CD14-positive monocyte (primary cell): ENCODE measurements around the gene ITPR2. TPM values are rescaled to one million over a fixed set of nuclear protein-coding genes. Genes with fewer than 3 reads are reported as not detected.

ENCODE experiments used
- DNase-seq, 3 donors: peaks; one replicate each; pipeline ENCODE4 v3.0.0-alpha.2; 2011 to 2022
- H2AFZ ChIP-seq: 2 replicates; pipeline ENCODE4 v1.6.0; 2012; ENCODE audit warnings: mild to moderate bottlenecking, low read depth, low read length, inconsistent platforms; ENCODE audit not compliant: insufficient read depth, poor library complexity, severe bottlenecking
- H3K27ac ChIP-seq, 2 donors: 1 replicate in 1 of 2; 2 replicates in 1 of 2; pipeline ENCODE4 v1.5.1; 2012 to 2013; ENCODE audit warnings: low read length in 2 of 2, control low read depth in 1 of 2, inconsistent platforms in 1 of 2, low read depth in 1 of 2, mild to moderate bottlenecking in 1 of 2
- H3K27me3 ChIP-seq, 2 donors: one replicate each; pipeline versions ENCODE4 v1.6.0 to v1.6.1; 2011 to 2013; ENCODE audit warnings: low read length in 2 of 2; ENCODE audit not compliant: control insufficient read depth in 2 of 2, insufficient read depth in 2 of 2
- H3K36me3 ChIP-seq, 2 donors: replicated peaks in 1 of 2; 1 replicate in 1 of 2; 2 replicates in 1 of 2; pipeline versions ENCODE4 v1.5.1 to v1.6.1; 2012 to 2013; ENCODE audit warnings: low read length in 2 of 2, control low read depth in 1 of 2, inconsistent platforms in 1 of 2, mild to moderate bottlenecking in 1 of 2; ENCODE audit not compliant: insufficient read depth in 2 of 2, control insufficient read depth in 1 of 2
- H3K4me1 ChIP-seq, 2 donors: 1 replicate in 1 of 2; 2 replicates in 1 of 2; pipeline versions ENCODE4 v1.5.1 to v1.6.1; 2012 to 2013; ENCODE audit warnings: low read length in 2 of 2, control low read depth in 1 of 2, inconsistent platforms in 1 of 2, mild to moderate bottlenecking in 1 of 2, moderate library complexity in 1 of 2; ENCODE audit not compliant: insufficient read depth in 2 of 2, control insufficient read depth in 1 of 2
- H3K4me2 ChIP-seq: replicated peaks from 2 replicates; pipeline ENCODE3; 2012; ENCODE audit warnings: low read length, moderate library complexity, mild to moderate bottlenecking; ENCODE audit not compliant: poor library complexity, severe bottlenecking; ENCODE audit errors: extremely low read depth
- H3K4me3 ChIP-seq, 3 experiments: fragments of 200-600 bp in 1 of 3; sonication (generic) in 1 of 3; replicated peaks in 1 of 3; 1 replicate in 2 of 3; 2 replicates in 1 of 3; pipeline ENCODE4 v1.5.1; 2011 to 2013; ENCODE audit warnings: low read length in 3 of 3, mild to moderate bottlenecking in 3 of 3, control low read depth in 2 of 3, low read depth in 2 of 3, inconsistent platforms in 1 of 3, moderate library complexity in 1 of 3
- H3K79me2 ChIP-seq: 2 replicates; pipeline ENCODE4 v1.6.0; 2012; ENCODE audit warnings: mild to moderate bottlenecking, control low read depth, inconsistent platforms, low read length, moderate library complexity; ENCODE audit not compliant: insufficient read depth
- H3K9ac ChIP-seq: 2 replicates; pipeline ENCODE4 v1.6.0; 2017; ENCODE audit warnings: low read length, mild to moderate bottlenecking; ENCODE audit not compliant: insufficient read depth, poor library complexity, severe bottlenecking
- H3K9me3 ChIP-seq, 2 donors: replicated peaks in 1 of 2; 1 replicate in 1 of 2; 2 replicates in 1 of 2; pipeline versions ENCODE4 v1.5.1 to v1.6.1; 2012 to 2013; ENCODE audit warnings: low read length in 2 of 2, control low read depth in 1 of 2; ENCODE audit not compliant: control insufficient read depth in 1 of 2, insufficient read depth in 1 of 2
- H4K20me1 ChIP-seq: 2 replicates; pipeline ENCODE4 v1.6.0; 2012; ENCODE audit warnings: mild to moderate bottlenecking, low read length, control low read depth, moderate library complexity; ENCODE audit not compliant: insufficient read depth
- H3K27ac Mint-ChIP-seq, 7 donors: one replicate each; pipeline ENCODE4 v1.8.0; 2020; ENCODE audit warnings: mild to moderate bottlenecking in 7 of 7, mixed read lengths in 7 of 7, moderate library complexity in 6 of 7, inconsistent platforms in 2 of 7
- H3K27me3 Mint-ChIP-seq, 3 donors: one replicate each; pipeline ENCODE4 v1.8.0; 2021 to 2022; ENCODE audit warnings: low read depth in 3 of 3, mild to moderate bottlenecking in 3 of 3, mixed read lengths in 3 of 3, moderate library complexity in 3 of 3, inconsistent platforms in 1 of 3
- H3K36me3 Mint-ChIP-seq, 2 donors: one replicate each; pipeline ENCODE4 v1.8.0; 2020; ENCODE audit warnings: mixed read lengths in 2 of 2, inconsistent platforms in 1 of 2, mild to moderate bottlenecking in 1 of 2
- H3K4me1 Mint-ChIP-seq: one replicate; pipeline ENCODE4 v1.8.0; 2020; ENCODE audit warnings: mild to moderate bottlenecking, mixed read lengths
- H3K4me3 Mint-ChIP-seq, 2 donors: one replicate each; pipeline ENCODE4 v1.8.0; 2020; ENCODE audit warnings: mild to moderate bottlenecking in 2 of 2, mixed read lengths in 2 of 2, moderate library complexity in 1 of 2
- H3K9me3 Mint-ChIP-seq, 7 donors: one replicate each; pipeline ENCODE4 v1.8.0; 2020 to 2022; ENCODE audit warnings: mixed read lengths in 7 of 7, mild to moderate bottlenecking in 6 of 7, moderate library complexity in 6 of 7, inconsistent platforms in 2 of 7
- CTCF ChIP-seq: fragments of 200-600 bp; IDR thresholded peaks from one replicate; pipeline ENCODE4 v1.8.0; 2022; ENCODE audit warnings: antibody characterized with exemption, mild to moderate bottlenecking
- WGBS: methylation state at CpG from one replicate; pipeline ENCODE4 v1.1.5; 2013; ENCODE audit warnings: missing lambda C conversion rate; ENCODE audit not compliant: insufficient coverage; 5-methylcytosine and 5-hydroxymethylcytosine counted together
- intact Hi-C, 2 donors: fragments of 100-400 bp; cut with micrococcal nuclease; formaldehyde crosslinking; loops; one replicate each; pipeline versions ENCODE4 v1.15.0 to v1.15.1; 2023
- polyA plus RNA-seq, 3 donors: library from polyadenylated mRNA; depleted of rRNA in 1 of 3; unstranded in 2 of 3; stranded (reverse) in 1 of 3; fragments of 300-500 nt in 2 of 3; fragments of >200 nt in 1 of 3; fragmentation: Illumina TruSeq in 2 of 3; gene quantifications; 1 replicate in 2 of 3; 2 replicates in 1 of 3; pipeline ENCODE4 v1.2.3, GENCODE V29; 2012 to 2021

ITPR2 gene
- polyA plus RNA-seq, 3 donors = 2.7 to 6.4 (median 5.7) TPM

- Histone ChIP-seq H3K9ac (no peak overlapping the region), H3K4me2 (no peak overlapping the region), H3K9me3 (no peaks in the 10 kb centered on the region), H3K27ac (no peak overlapping the region), H4K20me1 (no peaks in the 10 kb centered on the region), H3K27me3 (no peaks in the 10 kb centered on the region), H2AFZ (no peak overlapping the region), H3K36me3 (peaks cover 2 to 5% of the 10 kb centered on the region in 2 donors), H3K4me3 (no peak overlapping the region), H3K79me2 (no peaks in the 10 kb centered on the region), H3K4me1 (no peaks in the 10 kb centered on the region)
- H3K27me3 Mint-ChIP-seq = no peaks in the 10 kb centered on the region
- no peaks in the 10 kb centered on the region for H3K4me1 Mint-ChIP-seq
- peaks cover 11 to 17% of the 10 kb centered on the region in 2 donors for H3K36me3 Mint-ChIP-seq
- peaks cover 0 to 5% (median 0%) of the 10 kb centered on the region in 7 donors for H3K9me3 Mint-ChIP-seq
- no CpG with 5 or more reads among the region's 2 CpGs for WGBS
- no peak overlapping the region for H3K4me3 Mint-ChIP-seq
- no peak overlapping the region for H3K27ac Mint-ChIP-seq
- no peak for TF ChIP-seq CTCF
- no peak for DNase-seq
- intact Hi-C loops = no loop called here
Measured at GRCh38 chr12:26429070-26429691, 403.8 kb downstream of the ITPR2 start.

GRCh38 chr12:26428420-26428819, 404.6 kb downstream of the ITPR2 start:
- DNase-seq = no peak
- no peaks in the 10 kb centered on the region for H3K9me3 ChIP-seq
- Mint-ChIP-seq H3K27ac (no peak overlapping the region), H3K4me3 (no peak overlapping the region), H3K9me3 (peaks cover 0 to 5% (median 0%) of the 10 kb centered on the region in 7 donors), H3K4me1 (no peaks in the 10 kb centered on the region), H3K27me3 (no peaks in the 10 kb centered on the region), H3K36me3 (peaks cover 15 to 17% of the 10 kb centered on the region in 2 donors)
- H3K9ac ChIP-seq = no peak overlapping the region
- no CpG with 5 or more reads among the region's 2 CpGs for WGBS
- H3K27me3 ChIP-seq = no peaks in the 10 kb centered on the region
- H3K36me3 ChIP-seq = peaks cover 2 to 5% of the 10 kb centered on the region in 2 donors
- H3K4me2 ChIP-seq = no peak overlapping the region
- no peaks in the 10 kb centered on the region for H3K4me1 ChIP-seq
- H3K79me2 ChIP-seq = no peaks in the 10 kb centered on the region
- H3K27ac ChIP-seq = no peak overlapping the region
- H3K4me3 ChIP-seq = no peak overlapping the region
- H4K20me1 ChIP-seq = no peaks in the 10 kb centered on the region
- intact Hi-C loops = no loop called here
- no peak for TF ChIP-seq CTCF
- no peak overlapping the region for H2AFZ ChIP-seq
